SKM-1 treated with dmso at 0.1 percent for 144 hours (cell line): ENCODE measurements around the gene MRPL46.
A peak's percentile ranks its signal among the peaks of the same experiment; 100 is the strongest.

Experiments
- DNase-seq: peaks from one replicate; lab custom pipeline; 2025; ENCODE audit not compliant: unreplicated experiment; lab: John Stamatoyannopoulos, UW

MRPL46 gene

DNA sequence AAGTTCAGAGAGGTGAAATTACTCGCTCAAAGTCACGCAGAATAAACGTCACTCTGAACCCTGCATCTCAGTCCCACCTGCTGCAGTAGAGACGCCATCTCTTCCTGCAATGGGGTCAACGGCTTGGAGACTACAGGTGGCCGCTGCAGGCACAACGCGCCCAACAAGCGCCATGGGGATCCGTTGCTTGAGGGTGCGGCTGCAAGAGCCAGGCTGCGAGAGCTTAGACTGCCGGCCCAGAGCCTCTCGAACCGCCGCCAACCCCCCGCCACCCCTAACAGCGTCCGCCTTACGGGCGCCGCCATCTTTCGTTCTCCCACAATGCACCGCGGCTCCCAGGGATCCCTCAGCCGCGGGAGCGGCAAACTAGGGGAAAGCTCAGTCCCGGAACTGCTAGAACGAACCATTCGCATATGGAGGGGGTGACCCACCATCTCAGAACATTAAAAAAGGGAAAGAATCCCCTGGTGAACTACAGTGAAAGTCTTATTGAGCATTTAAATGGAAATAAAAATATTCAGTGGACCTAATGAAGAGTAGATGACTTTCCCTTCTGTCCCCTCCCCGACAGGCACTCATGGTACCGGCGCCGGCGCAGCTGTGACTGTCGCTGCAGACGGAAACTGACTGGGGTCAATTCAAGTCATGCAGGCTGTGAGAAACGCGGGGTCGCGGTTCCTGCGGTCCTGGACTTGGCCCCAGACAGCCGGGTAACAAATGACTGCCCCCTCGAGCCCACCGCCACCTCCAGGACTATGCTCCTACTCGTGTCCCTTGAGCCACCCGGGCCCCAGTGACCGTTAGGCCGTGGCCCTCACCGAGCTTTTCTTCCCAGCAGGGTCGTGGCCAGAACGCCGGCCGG lies at the start of gene MRPL46, which contains the start of gene MRPS11:
Gene MRPL46, minus strand, starts transcription at position 316 of the 862 bp plus-strand sequence. Its CDS starts 11 bp downstream, at position 305.
Gene MRPS11, plus strand, starts transcription at position 636 of the 862 bp plus-strand sequence. Its CDS starts 10 bp downstream, at position 646.
- peak; percentile 89 for DNase-seq

DNA sequence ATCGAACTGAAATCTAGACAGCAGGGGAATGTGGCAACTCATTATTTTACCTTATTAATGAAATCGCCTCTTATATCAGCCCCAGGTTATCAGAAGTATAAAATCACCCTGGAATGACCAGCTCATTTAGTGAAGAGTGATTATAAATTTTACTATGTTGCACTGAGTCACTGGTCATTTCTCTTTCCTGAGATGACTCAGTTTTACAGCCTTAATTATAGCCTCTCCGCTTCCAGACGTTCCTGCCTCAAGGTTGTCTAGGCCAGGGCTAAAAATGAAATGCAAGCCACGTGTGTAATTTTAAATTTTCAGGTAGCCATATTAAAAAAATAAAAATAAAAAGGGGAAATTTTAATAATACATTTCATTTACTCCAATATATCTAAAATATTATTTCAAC lies 46.0 kb upstream of the MRPL46 start:
- DNase-seq = no peak

DNA sequence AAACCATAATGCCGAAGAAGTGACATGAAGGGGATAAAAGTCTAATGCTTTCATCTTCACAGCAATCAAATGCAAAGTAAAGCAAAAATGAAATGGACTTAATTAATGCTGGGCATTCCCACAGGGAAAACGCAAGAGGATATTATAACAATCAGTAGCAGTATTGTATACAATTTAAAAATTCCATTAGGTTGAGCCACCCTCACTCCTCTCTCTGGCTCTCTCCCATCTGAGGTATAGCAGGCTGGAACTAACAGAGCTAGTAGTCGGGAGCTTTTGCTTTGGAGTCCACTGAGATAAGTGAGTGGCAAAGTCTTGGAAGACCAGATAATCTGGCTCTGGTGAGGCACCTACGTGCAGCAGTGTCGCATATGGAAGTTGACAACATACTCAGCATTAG lies 45.4 kb upstream of the MRPL46 start:
- no peak for DNase-seq

DNA sequence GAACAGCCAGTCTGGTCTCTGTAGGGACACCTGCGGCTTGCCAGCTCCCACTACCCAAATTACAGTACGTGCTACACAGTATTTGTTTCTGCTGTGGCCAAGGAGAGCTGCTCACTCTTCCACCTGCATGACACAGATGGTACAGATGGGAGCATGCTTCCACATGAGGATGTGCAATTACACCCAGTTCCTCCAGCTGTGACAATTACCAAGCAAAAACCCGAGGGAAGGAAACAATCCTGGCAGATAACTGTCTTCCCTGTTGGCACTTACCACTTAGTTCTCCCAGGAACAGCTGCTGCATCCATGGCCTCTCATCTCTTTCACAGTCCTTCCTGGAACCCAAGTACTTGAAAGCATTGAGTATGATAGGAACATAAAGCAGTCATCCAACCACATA lies 44.9 kb upstream of the MRPL46 start:
- DNase-seq = no peak

DNA sequence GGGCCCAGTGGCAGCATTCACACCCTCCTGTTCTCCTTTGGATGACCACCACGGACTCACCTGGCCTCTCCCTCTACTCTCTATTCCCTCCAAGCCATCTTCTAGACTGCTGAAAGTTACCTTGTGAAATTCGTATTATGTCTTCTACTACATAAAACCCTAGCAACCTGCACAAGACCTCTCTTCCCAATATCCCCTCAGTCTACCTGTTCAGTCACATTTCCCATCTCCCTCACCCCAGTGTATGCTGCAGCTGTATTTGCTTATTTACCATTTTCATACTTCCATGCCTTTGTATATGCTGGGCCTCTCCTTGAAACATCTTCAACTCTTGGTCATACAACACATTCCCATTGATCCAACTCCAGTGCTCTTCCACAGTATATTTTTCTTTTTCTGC lies 44.0 kb upstream of the MRPL46 start:
- no peak for DNase-seq

DNA sequence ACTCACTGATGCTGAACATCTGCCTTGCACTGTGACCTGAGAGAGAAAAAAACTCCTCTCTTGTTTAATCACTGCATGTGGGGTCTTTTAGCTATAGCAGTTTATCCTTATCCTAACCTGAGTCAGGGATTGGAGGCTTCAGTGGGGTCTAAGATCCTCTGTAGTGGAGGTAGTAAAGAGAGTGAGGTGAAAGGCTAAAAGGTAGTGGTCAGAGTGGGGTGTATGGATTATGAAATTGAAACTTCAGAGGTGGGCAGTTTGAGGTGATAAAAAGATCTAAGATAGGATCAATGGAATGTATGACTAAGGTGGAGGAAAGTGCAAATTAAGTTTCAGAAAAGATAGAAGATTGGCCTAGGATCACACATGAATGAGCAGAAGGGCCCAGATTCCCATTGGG lies 42.8 kb upstream of the MRPL46 start:
- no peak for DNase-seq

DNA sequence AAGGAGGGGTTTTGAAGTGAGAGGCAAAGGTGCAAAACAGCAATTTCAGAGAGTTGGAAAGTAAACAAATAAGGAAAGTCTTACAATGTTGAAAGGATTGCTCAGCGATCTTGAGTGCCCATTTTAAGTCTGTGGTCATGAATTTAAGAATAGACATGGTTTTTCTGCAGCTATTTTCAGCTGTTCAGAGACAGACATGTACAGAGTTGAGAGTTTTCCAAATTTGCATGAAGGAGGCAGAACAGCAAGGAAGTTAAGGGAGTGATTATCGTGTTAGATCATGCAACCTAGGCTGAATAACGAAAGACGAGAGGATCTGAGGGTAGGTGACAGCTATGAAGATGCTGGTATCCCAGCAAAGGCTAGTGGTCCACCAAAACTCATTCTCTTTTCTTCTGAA lies 42.1 kb upstream of the MRPL46 start:
- no peak for DNase-seq

DNA sequence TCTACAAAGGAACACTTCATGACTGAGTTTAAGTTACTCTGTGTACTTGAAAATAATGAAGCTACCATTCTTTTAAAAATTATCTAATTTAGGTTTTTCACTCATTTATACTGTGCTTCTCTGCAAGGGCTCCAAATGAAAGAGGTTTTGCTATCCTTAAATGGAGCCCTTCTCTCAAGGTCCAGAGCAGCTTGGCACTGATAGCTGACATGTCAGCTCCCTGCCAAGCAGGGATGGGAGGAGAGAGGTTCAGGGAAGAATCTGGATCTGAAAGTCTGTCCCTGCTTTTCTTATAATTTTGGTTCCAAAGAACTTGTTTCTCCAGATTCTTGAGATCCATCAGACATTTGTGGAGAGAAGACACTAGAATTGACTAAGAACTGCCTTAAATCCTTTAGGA lies 39.4 kb upstream of the MRPL46 start:
- no peak for DNase-seq

DNA sequence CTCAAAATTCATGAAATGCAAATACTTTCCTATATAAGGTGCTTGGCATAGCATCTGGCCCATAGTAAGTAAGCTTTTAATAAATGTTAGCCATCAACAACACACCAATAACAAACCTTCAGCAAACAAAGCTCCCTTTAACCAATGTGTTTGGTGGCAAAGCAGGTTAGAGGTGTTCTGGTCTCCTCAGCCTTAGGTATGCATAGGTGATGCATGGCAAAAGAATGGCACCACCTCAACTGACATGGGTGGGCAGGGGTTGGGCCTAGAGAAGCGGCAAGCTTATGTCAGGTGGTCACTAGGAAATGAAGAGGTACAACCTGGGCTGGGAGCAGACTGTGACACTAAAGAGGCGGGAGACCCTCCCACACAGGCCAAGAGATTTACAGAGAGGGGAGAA lies 38.5 kb upstream of the MRPL46 start:
- no peak for DNase-seq

DNA sequence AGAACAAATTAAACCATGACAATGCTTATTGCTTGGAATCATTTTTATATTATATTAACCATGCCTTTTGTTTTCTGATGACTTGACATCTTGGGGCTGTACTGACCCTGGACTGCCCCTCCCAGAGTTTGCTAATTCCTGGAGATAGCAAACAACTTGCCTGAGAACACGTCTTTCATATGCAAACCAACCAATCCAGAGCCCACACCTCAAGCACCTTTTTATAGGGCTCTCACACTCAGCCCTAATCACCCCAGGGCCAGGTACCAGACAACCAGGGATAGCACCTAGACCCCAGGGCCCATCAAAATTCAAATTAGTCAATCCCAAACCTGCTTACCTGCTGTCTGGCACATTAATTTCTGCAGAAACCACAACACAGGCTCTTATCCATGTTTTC lies 37.3 kb upstream of the MRPL46 start:
- no peak for DNase-seq

DNA sequence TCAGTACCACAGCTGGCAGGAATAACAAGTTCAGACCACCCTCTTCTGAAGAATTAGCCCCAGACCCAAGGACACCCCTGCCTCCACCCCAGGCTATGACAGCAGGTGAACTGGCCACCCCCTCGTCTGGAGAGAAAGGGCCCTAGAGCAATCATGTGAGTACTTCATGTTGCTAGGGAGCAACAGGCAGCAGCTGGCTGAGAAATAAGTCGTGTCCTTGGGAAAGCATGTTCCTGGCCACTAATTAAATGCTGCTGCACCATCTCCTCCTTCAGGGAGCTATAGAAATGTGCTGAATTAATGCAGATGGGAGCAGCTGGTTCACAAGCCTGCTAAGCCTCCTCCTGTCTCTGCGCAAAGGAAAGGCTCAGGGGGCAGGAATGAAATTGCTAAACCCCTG lies 31.8 kb upstream of the MRPL46 start:
- no peak for DNase-seq

DNA sequence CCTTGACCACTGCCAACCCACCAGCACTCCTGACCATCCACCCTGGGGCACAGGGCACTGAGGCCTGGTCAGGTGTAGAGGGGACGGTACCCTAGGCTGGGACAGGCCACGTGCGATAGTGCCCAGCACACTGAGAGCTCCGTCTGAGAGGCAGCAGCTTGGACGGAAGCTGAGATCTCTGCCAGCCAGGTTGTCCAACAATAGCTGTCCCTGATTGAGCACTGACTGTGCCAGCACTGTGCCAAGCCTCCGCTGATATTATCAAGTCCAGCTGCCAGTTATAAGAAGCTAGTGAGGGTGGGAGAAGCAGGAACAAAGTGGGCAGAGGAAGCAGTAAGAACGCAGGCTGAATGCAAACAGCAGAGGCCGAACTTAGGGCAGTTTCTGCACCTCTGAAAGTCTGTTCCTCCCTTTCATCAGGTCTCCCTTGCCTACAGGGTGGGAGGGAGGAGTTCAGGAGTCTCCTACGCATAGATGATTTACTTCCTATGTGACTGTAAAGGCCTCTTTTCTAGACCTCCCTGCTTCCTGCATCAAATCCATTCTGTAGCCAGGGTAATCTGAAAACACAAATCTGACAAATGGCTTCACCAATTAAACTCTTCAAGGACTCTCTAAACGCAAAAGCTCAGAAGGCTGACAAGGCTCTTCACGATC lies 30.0 kb upstream of the MRPL46 start:
- no peak for DNase-seq

DNA sequence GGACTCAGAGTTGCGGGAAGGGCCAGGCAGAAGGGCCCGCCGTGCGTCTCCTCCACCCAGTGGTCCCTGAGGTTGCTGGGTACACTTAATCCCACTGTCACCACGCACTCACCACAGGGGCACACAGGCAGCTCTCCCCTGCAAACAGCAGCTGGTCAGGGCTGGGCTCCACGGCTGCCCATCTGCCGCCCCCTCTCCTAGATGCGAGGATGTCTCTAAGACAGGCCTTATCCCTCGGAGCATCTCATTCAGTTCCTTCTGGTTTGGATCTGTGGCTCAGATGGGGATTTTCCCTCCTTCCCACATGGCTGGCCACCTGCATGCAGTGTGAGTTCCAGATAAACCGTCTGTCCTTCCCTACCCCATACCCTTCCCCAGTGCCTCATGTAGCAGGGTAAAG lies 26.7 kb upstream of the MRPL46 start:
- no peak for DNase-seq

DNA sequence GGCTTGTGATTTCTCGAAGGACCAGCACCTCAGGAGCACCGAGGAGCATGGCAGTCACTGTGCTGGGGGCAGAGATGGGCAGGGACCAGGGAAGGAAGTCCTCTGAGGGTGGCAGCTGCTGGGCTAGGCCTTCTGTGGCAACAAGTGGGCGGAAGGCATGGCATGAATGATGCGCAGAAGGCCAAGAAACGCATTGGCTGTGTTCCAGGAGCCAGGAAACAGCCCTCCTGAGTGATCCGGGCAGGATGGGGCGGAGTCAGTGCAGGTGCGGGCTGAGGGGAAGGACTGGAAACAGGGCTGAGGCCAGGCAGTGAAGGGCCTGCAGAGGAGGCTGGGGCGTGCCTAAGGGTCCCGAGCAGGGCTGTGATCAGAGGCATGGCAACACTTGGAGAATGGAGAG lies 24.0 kb upstream of the MRPL46 start:
- DNase-seq = no peak

DNA sequence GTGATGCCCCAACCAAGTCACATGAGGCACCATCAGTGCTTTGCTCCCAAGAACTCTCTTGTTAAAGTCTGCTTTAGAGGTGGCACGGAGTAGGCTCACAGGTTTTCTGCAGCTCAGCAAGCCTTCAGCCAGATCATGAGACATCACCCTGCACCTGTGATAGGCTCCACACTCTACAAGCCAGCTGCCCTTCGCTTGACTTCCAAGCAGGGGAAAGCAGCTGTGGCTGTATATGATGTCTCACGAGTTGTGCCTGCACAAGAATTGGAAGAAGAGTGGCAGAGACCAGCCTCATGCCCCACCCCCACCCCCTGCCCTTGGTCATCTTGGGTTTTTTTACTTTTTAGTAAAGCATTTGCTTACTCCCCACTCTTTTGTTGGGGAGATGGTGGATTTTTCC lies 22.8 kb upstream of the MRPL46 start:
- DNase-seq = no peak

DNA sequence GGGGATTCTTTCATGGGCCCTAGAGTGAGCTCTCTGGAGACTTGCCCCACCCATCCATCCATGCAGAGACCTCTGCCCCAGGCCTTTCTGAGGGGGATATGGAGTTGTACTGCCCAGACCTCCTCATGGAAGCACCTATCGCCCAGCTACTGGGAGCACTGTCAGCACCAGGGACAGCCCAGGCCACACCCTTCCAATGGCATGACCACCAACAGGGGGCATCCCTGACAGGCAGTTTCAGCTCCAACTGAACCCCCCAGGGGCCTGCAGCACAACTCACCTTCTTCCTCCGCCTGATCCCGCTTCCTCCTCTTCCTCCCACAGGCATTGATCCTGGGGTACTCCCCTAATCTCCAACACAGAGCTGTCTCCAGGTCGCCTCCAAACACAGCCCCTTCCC lies 22.1 kb upstream of the MRPL46 start:
- DNase-seq = no peak

DNA sequence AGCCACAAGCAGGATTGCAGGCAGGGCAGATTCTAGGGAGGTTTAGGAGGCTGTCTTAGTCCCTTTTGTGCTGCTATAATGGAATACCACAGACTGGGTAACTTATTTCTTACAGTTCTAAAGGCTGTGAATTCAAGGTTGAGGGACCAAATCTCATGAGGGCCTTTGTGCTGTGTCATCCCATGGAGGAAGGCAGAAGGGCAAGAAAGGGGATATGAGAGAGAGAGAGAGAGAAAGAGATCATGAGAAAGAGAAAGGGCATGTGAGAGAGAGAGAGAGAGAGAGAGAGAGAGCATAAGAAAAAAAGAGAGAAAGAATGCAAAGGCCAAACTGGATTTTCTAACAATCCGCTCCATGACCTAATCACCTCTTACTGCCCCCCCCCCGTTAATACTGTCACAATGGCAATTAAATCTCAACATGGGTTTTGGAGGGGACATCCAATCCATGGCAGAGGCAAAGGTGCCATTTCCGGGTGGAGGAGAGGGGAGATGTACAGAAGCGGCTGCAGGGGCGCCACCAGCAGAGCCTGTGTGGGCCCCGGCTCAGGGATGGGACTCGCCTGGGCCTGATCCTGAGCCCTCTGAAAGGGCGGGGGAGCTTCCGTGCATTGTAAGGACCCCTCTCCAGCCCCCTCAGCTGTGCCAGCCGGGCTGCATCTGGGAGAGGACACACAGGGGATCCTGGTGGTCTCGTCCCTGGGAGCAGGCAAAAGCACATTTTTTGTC lies 20.8 kb upstream of the MRPL46 start:
- DNase-seq = no peak

DNA sequence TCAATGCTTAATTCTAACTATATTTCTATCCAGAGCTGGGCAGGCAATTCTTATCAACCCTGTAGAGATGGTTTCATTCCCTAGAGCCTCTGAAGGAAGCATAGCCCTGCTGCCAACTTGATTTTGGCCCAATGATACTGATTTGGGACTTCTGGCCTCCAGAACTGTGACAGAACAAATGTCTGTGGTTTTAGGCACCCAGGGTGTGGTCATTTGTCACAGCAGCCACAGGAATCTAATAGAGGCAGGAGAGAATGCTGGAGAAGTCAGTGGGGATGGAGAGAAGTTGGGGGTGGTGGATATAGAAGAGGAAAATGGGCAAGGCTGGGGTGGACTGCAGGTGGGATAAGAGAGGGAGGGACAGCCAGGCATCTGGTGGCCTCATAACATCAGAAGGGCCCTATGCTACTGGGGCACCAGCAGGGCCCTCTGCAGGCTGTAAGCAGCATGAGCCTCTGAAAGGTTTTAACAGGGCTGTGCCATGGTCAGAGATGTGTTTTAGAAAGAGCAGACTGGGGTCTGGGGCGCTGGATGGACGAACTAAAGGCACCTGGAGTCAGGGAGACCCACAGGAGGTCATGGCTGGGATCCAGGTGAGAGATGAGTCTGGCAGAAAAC lies 20.1 kb upstream of the MRPL46 start:
- DNase-seq = no peak

DNA sequence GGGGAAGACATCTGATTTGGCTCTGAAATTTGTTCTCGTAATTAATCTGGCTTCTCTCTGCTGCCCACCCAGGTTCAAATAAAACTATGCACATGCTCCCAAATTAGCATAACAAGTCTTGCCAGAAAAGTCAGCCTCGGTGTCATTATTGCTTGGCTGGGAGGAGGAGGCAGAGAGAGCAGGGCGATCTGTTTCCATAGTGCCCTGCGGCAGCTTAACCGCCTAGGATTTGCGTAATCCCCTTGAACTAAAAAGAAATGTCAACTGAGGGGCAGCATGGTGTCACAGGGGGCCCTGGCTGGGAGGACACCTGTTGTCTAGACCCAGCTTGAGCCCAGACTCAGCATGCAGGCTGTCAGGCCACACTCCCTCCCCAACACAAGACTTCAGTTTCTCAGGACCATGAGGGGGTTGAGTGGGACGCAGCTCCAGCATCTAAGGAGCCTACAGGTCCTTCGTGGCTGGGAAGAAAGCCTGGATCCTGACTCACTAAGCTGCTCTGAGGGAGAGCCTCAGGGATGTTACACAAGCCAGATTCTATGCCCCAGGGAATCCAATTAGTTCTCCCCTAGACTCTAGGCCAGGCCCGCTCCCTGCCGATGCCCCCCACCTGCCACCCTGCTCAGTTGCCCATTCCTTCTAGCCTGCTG lies 17.6 kb upstream of the MRPL46 start:
- DNase-seq = no peak

DNA sequence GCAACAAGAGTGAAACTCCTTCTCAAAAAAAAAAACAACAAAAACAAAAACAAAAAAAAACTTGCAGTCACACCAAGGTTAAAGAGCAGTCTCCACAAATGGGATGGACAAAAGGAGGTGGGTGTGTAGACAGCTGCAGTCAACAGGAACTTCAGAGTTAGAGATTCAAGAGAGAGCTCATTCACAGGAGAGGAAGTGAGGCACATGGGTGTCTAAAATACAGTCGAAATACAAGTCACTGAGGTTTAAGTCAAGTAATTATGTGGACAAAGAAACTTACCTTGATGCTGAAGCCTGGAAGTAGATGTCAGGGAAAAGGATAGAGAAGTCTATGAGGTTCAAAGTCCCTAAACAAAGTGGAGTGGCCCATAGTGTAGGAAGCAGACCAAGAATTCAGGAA lies 15.1 kb upstream of the MRPL46 start:
- no peak for DNase-seq

DNA sequence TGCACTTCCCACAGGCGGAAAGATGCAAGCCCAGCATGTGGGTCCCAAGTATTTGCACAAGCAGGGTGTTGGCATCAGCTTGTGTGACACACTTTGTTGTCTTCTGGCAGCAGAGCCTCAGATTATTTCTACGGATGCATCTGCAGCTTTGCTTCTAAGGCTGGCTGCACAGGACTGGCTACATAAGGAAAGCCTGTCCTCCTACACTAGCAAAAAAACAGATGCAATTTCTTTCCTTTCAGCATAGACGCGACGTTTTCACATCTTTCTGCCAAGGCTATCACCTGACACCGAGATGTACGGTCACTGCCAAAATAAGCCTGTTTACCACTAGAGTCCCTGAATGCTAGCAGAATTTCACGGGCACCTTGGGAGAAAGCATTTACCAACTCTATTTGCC lies 13.8 kb upstream of the MRPL46 start:
- DNase-seq = no peak
